Activated CD4-positive, alpha-beta T cell treated with anti-CD3 and anti-CD28 coated beads, Interleukin-2, amount 50 U/mL, for 4 hours (primary cell): Measurements from ENCODE around the gene KCNN2.
"Not testable (repeated sequence)": the region's sequence is repeated elsewhere in the genome, so short reads cannot be mapped to it uniquely, and the experiment has no call there.

Experiments
- DNase-seq, 2 experiments: peaks; one replicate each; pipeline ENCODE4 v3.0.0-alpha.2; 2020

KCNN2 gene

DNA sequence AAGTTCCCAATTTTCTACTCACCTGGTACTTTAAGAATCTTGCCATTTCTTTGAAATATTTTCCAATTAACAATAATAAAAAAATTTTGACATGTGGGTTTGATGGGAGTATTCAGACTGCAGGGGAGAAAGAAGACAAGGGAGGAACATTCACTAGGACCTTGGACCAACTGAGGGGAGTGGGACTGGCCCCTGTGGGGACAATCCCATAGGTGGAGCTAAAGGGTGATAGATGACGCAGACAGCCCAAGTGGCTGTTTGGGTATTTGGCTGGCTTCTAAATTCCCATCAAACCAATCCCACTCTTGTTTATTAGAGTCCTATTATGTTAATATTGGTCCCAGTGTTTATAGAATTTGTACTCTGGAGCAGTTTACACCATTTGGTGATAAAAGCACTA is 65.3 kb downstream of the KCNN2 start:
- DNase-seq: no peak

- no peak for DNase-seq
Measured at GRCh38 chr5:114430532-114430931, 68.7 kb downstream of the KCNN2 start.

- not testable (repeated sequence) for DNase-seq
Measured at GRCh38 chr5:114432684-114433083, 70.8 kb downstream of the KCNN2 start.

GRCh38 chr5:114434396-114435219 is 72.7 kb downstream of the KCNN2 start:
- no peak for DNase-seq

DNA sequence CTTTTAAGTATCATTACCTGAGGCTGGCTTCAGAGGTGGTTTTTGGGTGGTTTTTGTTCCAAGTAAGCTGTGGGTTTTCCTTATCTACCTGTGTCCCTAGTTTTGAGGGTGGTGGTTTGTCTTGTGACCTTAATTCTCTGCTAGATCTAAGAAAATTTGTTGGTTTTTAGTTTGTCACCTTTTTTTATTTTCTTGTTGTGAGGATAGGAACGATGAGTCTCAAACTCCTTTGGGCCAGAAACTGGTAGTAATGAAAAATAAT is 73.3 kb downstream of the KCNN2 start:
- no peak for DNase-seq

DNA sequence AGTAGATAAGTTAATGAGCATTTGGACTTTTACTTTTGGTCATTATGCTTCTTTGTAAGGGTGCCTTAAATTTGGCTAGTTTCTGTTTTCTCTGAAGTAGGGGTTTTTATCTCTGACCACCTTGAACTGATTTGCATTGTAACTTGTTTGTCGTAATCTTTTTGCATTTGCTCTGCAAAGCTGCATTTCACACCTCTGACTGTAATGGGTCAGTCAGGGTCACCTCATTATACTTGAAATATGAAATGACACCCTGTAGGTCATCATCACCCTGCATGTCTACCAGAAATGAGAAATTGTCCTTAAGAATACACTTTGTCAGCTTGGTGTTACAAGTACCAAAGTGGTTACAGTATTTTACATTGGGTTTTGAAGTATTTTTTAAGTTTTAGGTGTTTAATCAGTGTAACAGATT is 74.0 kb downstream of the KCNN2 start:
- no peak for DNase-seq

- DNase-seq: no peak
Measured at GRCh38 chr5:114437936-114438335, 76.1 kb downstream of the KCNN2 start.

- no peak for DNase-seq
Measured at GRCh38 chr5:114438471-114438870, 76.6 kb downstream of the KCNN2 start.

DNA sequence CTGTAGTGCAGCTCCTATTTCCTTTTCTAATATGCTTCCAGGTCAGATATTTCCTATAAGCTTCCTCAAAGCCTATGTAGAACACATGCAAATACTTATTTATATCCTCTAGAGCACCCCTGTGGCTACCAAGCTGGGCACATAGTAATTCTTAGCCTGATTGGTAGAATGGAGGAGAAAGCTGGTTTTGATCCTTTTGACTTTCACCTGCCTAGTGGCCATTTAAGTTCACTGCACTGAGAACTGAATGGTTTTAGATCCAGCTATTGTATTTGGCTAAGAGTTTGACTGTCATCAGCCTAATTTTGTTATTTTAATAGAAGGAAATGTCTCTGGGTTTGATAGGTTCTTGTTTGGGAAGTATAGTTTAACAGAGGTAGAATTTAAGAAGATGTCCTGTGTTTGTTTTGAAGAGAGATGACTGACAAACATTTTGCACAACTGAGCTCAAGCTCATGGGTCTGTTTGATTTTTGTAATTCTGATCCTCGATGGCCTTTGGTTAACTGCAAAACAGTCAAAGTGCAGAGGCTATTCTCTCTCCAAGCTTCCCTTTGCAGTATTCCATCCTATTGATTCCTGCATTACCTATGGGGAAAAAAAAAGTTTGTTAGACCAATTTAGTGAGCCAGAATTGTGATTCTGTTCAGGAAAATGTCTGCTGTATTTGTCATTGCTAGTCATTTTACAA is 85.4 kb downstream of the KCNN2 start:
- DNase-seq: no peak

DNA sequence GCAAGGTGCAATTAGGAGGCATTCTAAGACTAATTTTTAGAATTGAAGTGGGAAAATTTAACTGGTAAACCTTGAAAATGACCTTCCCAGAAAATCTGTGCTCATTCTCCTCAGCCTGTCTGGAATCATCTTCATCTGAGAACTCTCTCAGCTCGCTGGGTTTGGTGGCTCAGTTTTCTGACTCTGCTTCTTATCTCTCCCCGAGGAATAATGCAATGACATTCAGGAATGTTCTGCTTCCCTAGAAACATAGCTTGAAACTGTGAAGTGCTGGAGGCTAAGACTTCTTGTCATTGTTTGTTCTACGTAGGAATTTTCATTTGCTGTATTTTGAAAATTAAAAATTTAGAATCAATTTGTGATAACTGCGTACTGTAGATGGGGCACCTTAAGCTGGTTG is 86.6 kb downstream of the KCNN2 start:
- DNase-seq: no peak

DNA sequence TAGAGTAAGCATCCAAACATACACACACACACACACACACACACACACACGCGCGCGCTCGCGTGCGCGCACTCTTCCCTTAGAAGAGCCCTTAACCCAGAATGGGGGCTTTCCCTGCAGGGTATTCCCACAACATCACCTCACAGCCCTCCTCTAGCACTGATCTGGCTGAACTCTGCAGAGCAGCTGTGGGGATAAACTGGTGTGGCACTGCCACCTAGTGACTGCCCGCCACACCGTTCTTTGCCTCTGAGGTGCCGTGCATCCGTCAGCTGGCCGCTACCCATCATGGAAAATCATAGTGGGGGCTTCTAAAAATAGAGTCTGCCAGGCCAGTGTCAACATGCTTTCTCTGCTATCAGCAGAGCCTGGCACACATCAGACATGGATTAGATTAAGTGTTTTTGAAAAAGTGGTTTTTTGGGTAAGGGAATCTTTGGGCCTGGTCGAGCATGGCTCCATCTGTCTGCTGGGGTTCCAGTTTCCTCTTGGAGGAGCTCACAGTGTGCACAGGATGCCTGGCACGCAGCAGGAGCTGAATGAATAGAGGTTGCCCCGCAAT is 88.1 kb downstream of the KCNN2 start:
- DNase-seq: peak; percentile 1 to 3

DNA sequence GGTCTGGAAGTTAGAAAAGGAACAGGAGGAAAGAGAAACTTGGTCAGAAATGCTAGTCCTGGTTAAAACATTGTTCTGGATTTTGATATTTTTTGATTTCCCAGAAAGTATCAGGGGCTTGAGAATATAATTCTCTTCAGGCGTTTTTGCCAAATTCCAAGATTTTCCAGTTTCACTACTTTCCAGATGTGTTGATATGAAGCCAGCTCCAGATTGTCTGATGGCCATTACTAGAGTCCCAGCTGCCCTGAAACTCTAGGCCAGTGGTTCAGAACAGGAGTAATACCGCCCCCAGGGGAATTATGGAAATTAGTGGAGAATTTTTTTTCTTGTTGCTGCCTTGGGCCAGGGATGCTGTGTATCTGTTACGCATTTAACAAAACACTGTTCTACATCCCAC is 88.6 kb downstream of the KCNN2 start:
- DNase-seq: no peak

DNA sequence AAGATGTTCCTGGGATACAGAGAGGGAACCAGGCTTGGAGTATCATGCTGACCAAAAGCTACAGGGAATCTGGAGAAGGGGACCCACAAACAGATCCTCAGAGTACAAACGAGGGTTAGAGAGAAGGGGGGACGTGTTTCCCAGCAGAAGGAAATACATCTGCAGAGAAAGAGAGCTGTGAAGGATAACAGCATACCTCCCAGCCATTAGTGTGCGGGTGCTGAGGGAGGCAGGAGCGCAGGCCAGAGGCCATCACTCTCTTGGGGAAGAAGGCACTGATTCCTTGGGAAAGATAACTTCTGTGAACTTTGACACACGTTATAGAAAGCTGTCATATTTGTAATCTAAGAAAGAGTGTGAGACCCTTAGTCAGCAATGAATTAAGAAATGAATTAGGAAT is 96.9 kb downstream of the KCNN2 start:
- no peak for DNase-seq

DNA sequence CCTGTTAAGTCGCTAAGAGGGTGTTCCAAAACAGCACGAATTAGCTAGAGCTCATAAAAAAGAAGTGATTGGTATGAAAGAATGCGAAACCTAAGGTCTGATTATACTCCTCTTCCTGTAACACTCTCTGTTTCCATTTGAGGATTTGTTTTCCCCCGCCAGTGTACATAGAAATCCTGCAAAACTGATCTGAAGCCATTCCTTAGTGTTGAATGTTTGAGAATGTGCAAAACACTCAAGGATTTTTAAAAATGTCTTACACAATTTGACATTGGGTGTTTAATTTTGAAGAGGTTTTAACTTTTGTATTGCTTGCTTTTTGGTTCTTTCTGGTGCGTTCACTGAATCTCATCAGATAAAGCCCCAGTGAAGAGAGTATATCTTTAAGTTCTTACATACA is 105.3 kb downstream of the KCNN2 start:
- DNase-seq: no peak

DNA sequence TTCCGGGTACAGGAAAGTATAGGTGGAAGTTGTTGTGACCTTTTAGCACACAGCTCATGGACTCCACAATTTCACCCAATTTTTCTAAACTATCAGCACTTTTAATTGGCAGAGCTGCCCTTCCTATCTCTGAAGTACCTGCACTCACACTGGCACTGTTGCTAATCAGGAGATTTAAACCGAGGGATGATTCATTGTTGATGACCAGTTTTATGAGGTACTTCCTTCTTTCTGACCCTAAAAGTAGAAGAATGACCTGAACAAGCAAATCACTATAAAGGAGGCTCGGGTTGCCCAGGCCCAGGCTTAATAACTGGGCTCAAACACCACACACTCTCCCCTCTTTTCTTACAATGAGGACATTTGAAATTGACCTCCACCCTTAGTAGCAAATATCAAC is 105.9 kb downstream of the KCNN2 start:
- no peak for DNase-seq

DNA sequence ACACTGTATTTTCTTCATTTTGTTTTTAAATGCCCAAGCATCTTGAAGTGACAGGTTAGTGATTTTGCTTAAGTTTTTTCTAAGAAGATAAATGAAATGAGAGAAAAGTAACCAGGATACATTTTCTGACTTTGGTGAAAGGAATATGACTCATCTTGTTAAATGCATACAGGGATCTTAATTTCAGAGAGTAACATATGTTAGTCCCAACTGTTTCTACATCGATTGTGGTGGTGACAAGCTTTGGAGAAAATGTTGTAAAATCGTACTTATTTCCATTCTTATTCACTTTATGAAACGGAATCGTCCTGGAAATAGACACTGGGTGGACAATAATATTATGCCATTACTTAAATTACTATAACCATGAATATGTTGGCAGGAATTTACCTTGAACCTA is 107.5 kb downstream of the KCNN2 start:
- DNase-seq: no peak

GRCh38 chr5:114471529-114471928 is 109.7 kb downstream of the KCNN2 start:
- DNase-seq: no peak

DNA sequence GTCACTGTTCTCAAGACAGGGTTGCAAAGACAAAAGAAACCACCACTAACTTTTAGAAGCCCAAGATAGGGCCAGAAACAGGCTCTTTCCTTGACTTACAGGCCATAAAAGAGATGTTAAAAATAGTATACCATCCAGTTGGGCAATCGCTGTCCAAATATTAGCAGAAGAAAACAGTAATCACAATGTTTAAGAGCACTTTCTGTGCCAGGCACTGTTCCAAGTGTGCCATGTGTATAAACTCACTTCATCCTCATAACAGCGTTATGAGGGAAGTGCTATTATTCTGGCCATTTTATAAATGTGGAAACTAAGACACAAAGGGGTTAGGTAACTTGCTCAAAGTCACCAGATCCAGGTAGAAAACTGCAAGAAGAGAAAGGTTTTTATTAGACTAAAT is 111.7 kb downstream of the KCNN2 start:
- DNase-seq: no peak

GRCh38 chr5:114477816-114478334 is 116.0 kb downstream of the KCNN2 start:
- DNase-seq: no peak

- DNase-seq: no peak
Measured at GRCh38 chr5:114500756-114501155, 138.9 kb downstream of the KCNN2 start.

GRCh38 chr5:114504560-114504959 is 142.7 kb downstream of the KCNN2 start:
- DNase-seq: no peak

GRCh38 chr5:114524221-114524620 is 162.4 kb downstream of the KCNN2 start:
- DNase-seq: no peak

DNA sequence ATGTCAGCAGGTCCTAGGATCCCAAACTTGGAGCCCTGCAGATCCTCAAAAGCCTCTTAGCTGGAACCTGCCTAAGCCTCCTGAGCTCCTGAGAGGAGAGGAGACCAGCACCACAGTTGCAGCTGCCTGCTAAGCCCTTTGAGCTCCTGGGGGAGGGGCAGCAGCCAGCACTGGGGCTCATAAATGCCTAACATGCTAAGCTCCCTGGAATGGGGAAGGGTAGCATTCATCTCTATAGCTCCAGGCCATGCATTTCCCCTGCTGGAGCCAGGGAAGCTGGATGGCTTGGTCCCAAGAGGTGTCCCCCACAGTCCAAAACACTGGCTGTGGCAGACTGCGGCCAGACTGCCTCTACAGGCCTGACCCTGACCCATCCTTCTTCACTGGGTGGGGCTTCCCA is 182.7 kb downstream of the KCNN2 start:
- DNase-seq: no peak
